Transverse colon (tissue), 4 donors: ENCODE data around the gene MDFIC. TPM values are rescaled to one million over a fixed set of nuclear protein-coding genes. Genes with fewer than 3 reads are reported as not detected.

Experiments
- DNase-seq: peaks from one replicate; pipeline ENCODE4 v3.0.0-alpha.2; 2019
- H3K27ac ChIP-seq, 4 donors: fragments of 200-600 bp; sonication (generic); 2 replicates each; pipeline ENCODE4 v1.5.1; 2016 to 2018; ENCODE audit warnings: inconsistent platforms in 4 of 4
- H3K27me3 ChIP-seq: fragments of 200-600 bp; sonication (generic); 2 replicates; pipeline ENCODE4 v1.5.1; 2017; ENCODE audit warnings: inconsistent platforms
- H3K36me3 ChIP-seq, 4 donors: fragments of 200-600 bp; sonication (generic); 2 replicates each; pipeline ENCODE4 v1.5.1; 2017 to 2019; ENCODE audit warnings: inconsistent platforms in 4 of 4
- H3K4me1 ChIP-seq, 4 donors: fragments of 200-600 bp; sonication (generic); 2 replicates each; pipeline ENCODE4 v1.5.1; 2017 to 2020; ENCODE audit warnings: inconsistent platforms in 4 of 4
- H3K4me3 ChIP-seq, 4 donors: fragments of 200-600 bp; sonication (generic); 1 replicate in 1 of 4; 2 replicates in 3 of 4; pipeline versions ENCODE4 v1.5.1 to v1.6.1; 2017 to 2019; ENCODE audit warnings: inconsistent platforms in 4 of 4
- H3K9me3 ChIP-seq, 2 donors: fragments of 200-600 bp; sonication (generic); 2 replicates each; pipeline ENCODE4 v1.5.1; 2017 to 2019; ENCODE audit warnings: inconsistent platforms in 2 of 2
- EP300 ChIP-seq: sonication (generic); formaldehyde crosslinking; IDR thresholded peaks from one replicate; pipeline ENCODE4 v1.6.1; 2017; ENCODE audit warnings: antibody characterized with exemption, low read depth
- POLR2A ChIP-seq: fragments of 450-650 bp; IDR thresholded peaks from one replicate; pipeline ENCODE4 v1.6.1; 2016; ENCODE audit warnings: antibody characterized with exemption, mild to moderate bottlenecking, moderate library complexity
- POLR2AphosphoS5 ChIP-seq, 3 donors: sonication (generic); formaldehyde crosslinking; IDR thresholded peaks; one replicate each; pipeline ENCODE4 v1.6.1; 2016; ENCODE audit warnings: antibody characterized with exemption in 3 of 3
- WGBS, 2 donors: methylation state at CpG; one replicate each; pipeline ENCODE4 v1.1.5; 2018; ENCODE audit warnings: low coverage in 1 of 2; 5-methylcytosine and 5-hydroxymethylcytosine counted together
- in situ Hi-C, 4 donors: fragments of 200-750 bp; cut with MboI; loops; one replicate each; pipeline versions ENCODE4 v1.15.0 to v1.15.1; 2017; ENCODE audit warnings: low sequenced_read_pairs in 3 of 4, low pct_ligation_motif_present in 1 of 4, low pct_unique_long_range_greater_than_20kb in 1 of 4
- intact Hi-C: fragments of 100-400 bp; cut with DNase I; formaldehyde crosslinking; loops from one replicate; pipeline ENCODE4 v1.15.1; 2023; ENCODE audit warnings: low total_unique reads
- total RNA-seq, 4 donors: library from RNA; depleted of rRNA; stranded (reverse); fragments of >200 nt; gene quantifications; one replicate each; pipeline ENCODE4 v1.1.0, GENCODE V29; 2016
- TF ChIP-seq, protein P1 (sequence below), 5 experiments: fragments of 200-600 bp in 3 of 5; fragments of 450-650 bp in 2 of 5; sonication (generic) in 3 of 5; IDR thresholded peaks; 1 replicate in 2 of 5; 2 replicates in 3 of 5; pipeline ENCODE4 v1.5.1; 2016 to 2017; ENCODE audit warnings: antibody characterized with exemption in 5 of 5, inconsistent platforms in 3 of 5, mild to moderate bottlenecking in 2 of 5, moderate library complexity in 1 of 5

Gene MDFIC
- total RNA-seq, 4 donors from 2014 or later, result 4.5 to 14.8 (median 9.6) TPM

DNA sequence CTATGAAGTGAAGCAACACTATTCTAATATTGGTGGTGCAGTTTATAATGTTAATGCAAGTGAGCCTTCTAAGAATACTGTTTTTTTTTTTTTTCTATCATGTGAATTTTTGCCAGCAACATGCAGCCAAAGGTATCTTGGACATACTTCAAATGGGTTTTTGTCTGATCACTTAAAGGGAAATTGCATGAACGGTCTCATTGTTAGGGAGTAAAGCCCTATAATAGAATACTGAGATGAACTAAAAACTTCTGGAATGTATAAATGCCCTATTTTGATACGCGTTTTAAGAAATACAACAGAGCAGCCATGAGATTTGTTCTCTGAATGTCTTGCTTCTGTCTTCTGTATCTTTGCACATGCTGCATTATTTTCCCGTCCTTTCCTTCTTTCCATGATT lies 10.5 kb upstream of the MDFIC start:
- H3K9me3 ChIP-seq, result no peaks in the 10 kb centered on the region
- no peak overlapping the region for H3K4me3 ChIP-seq
- H3K27me3 ChIP-seq, result no peaks in the 10 kb centered on the region
- no peak overlapping the region for H3K27ac ChIP-seq
- H3K36me3 ChIP-seq, result no peaks in the 10 kb centered on the region
- no peaks in the 10 kb centered on the region for H3K4me1 ChIP-seq
- TF ChIP-seq POLR2A (no peak), POLR2AphosphoS5 (IDR thresholded peaks at IDR 0.05) (no peak), EP300 (no peak)
- TF ChIP-seq, protein P1, sequence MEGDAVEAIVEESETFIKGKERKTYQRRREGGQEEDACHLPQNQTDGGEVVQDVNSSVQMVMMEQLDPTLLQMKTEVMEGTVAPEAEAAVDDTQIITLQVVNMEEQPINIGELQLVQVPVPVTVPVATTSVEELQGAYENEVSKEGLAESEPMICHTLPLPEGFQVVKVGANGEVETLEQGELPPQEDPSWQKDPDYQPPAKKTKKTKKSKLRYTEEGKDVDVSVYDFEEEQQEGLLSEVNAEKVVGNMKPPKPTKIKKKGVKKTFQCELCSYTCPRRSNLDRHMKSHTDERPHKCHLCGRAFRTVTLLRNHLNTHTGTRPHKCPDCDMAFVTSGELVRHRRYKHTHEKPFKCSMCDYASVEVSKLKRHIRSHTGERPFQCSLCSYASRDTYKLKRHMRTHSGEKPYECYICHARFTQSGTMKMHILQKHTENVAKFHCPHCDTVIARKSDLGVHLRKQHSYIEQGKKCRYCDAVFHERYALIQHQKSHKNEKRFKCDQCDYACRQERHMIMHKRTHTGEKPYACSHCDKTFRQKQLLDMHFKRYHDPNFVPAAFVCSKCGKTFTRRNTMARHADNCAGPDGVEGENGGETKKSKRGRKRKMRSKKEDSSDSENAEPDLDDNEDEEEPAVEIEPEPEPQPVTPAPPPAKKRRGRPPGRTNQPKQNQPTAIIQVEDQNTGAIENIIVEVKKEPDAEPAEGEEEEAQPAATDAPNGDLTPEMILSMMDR (IDR thresholded peaks at IDR 0.05), result no peak
- no peak for DNase-seq
- 91 to 100% methylated on average over 4 of the region's 4 CpGs for WGBS, 2 donors
- intact Hi-C loops (no loop called here), in situ Hi-C loops (no loop called here)

DNA sequence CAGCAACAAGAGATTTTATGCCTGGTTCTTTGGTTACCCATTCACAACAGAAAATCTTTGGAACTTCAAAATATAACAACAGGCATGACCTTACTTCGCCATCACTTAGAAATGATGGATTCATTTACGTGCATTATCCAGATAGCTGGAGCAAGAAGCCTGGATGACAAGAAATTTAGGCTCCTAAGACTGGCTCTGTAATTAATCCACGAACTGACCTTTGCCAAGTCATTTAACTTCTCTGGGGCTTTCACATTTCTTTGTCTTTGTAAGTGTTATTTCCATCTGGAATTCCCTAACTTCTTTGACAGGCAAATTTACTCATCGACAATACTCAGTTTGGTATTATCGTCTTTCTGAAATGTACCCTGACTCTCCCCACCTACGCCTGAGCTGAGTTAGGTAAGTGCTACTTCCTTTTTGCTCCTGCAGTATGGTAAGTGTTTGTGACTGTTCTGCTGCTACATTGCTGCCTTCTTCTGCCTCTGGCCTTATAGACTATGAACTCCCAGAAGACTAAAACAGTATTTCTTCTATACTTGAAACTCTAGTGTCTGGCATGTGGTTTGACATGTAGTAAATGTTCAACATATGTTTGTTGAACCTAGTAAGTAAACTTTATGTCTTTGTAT lies 5.5 kb upstream of the MDFIC start:
- TF ChIP-seq EP300 (no peak), POLR2A (no peak), POLR2AphosphoS5 (IDR thresholded peaks at IDR 0.05) (no peak)
- TF ChIP-seq, protein P1 (IDR thresholded peaks at IDR 0.05), result no peak
- H3K4me1 ChIP-seq, result no peaks in the 10 kb centered on the region
- in situ Hi-C loops, result no loop called here
- 66 to 76% methylated on average over 3 to 6 of the region's 6 CpGs for WGBS, 2 donors
- H3K27ac ChIP-seq, result no peak overlapping the region
- DNase-seq, result no peak
- no peaks in the 10 kb centered on the region for H3K36me3 ChIP-seq
- no peak overlapping the region for H3K4me3 ChIP-seq
- H3K9me3 ChIP-seq, result no peaks in the 10 kb centered on the region
- no peaks in the 10 kb centered on the region for H3K27me3 ChIP-seq
- intact Hi-C loops, result no loop called here

DNA sequence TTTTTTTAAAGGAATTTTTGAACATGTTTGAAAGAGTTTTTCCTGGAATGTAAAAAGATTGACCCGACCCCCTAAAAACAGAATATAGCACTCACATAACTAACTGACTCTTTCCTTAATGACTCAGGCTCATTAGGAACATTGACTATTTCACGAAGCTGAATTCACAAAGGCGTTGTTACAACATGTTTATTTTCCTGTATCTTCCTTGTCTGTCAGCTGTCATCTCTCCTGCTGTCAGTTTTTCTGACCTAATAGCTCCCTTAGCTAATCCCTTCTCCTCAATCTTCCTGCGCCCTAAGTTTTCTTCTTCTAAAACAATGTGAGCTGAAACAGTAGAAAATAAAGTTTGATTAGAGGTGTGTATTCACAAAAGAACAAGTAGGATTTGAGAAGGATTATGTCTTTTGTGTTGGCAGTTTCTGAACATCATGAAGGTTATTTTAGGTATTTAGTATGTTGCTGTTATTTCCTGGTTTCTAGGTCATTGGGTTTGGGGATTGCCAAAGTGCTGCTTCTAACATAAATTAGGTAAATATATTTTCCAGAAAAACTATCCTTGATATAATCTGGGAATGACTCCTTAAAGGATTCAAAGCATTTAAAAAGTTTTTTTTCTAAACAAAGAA lies 4.6 kb upstream of the MDFIC start:
- 44 to 59% methylated on average over 4 of the region's 4 CpGs for WGBS, 2 donors

DNA sequence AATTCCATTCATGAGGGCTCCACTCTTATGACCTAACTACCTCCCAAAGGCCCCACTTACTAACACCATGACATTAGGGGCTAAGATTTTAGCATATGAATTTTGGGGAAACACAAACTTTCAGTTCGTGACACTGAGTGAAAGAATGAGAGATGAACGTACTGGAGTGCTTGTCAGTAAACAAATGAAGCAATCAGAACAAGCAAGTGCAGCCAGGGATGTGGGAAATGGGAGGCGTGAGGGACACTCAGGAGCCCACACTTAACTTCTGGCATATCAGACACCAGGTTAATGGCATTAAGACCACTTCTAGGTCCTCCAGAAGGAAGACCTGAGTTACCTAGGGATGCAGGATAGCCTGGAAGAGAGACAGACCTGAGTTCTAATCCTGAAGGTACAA lies 2.3 kb upstream of the MDFIC start:
- Histone ChIP-seq H3K36me3 (no peaks in the 10 kb centered on the region), H3K27ac (no peak overlapping the region), H3K9me3 (no peaks in the 10 kb centered on the region), H3K4me1 (peaks cover 0 to 11% (median 3%) of the 10 kb centered on the region in 4 donors), H3K4me3 (no peak overlapping the region), H3K27me3 (no peaks in the 10 kb centered on the region)
- intact Hi-C loops, result no loop called here
- TF ChIP-seq POLR2AphosphoS5 (IDR thresholded peaks at IDR 0.05) (no peak), EP300 (no peak), POLR2A (no peak)
- TF ChIP-seq, protein P1 (IDR thresholded peaks at IDR 0.05), result no peak
- no peak for DNase-seq
- WGBS, 2 donors, result 81% methylated on average over 3 of the region's 3 CpGs; no CpG with 5 or more reads in 1 of the 2 donors
- in situ Hi-C loops, result no loop called here

More for the DNA sequence above, 4.6 kb upstream of the MDFIC start:
- intact Hi-C loops (no loop called here), in situ Hi-C loops (no loop called here)
- H3K27ac ChIP-seq, result no peak overlapping the region
- TF ChIP-seq EP300 (no peak), POLR2AphosphoS5 (IDR thresholded peaks at IDR 0.05) (no peak), POLR2A (no peak)
- TF ChIP-seq, protein P1 (IDR thresholded peaks at IDR 0.05), result no peak
- H3K27me3 ChIP-seq, result no peaks in the 10 kb centered on the region
- no peak for DNase-seq
- no peaks in the 10 kb centered on the region for H3K9me3 ChIP-seq
- no peaks in the 10 kb centered on the region for H3K4me1 ChIP-seq
- H3K36me3 ChIP-seq, result no peaks in the 10 kb centered on the region
- no peak overlapping the region for H3K4me3 ChIP-seq
